ENCODE results near the gene CLCF1. TPM values are rescaled to one million over a fixed set of nuclear protein-coding genes. Genes with fewer than 3 reads are reported as not detected.
A peak's percentile ranks its signal among the peaks of the same experiment; 100 is the strongest.

Gene CLCF1
- total RNA-seq (2014; rRNA removed; shearing (Covaris generic)) = 0.45 TPM in 1 of 2 replicates, not detected in the other
- 0.29 and 0.90 TPM in 2 replicates for polyA plus RNA-seq (2015; cell fraction: cytosol; rRNA removed)
- 0.58 and 1.9 TPM in 2 replicates for polyA plus RNA-seq (2015; cell fraction: nucleus; rRNA removed)

GRCh38 chr11:67372993-67373647, at the start of gene CLCF1:
TSS of gene CLCF1 (minus strand) at chr11:67373598. CDS start at chr11:67373539, 59 bp downstream.
- DNase-seq (ENCODE audit: low read depth, low spot score) = peak; percentile 19
- in situ Hi-C loops (cut with HindIII; ENCODE audit: low pct_unique_long_range_greater_than_20kb, low sequenced_read_pairs) = no loop called here

GRCh38 chr11:67422891-67423290, 49.5 kb upstream of the CLCF1 start:
- no peak for DNase-seq (ENCODE audit: low read depth, low spot score)
- in situ Hi-C loops (cut with HindIII; ENCODE audit: low pct_unique_long_range_greater_than_20kb, low sequenced_read_pairs) = no loop called here

GRCh38 chr11:67421430-67422031, 48.1 kb upstream of the CLCF1 start:
- no peak for DNase-seq (ENCODE audit: low read depth, low spot score)
- in situ Hi-C loops (cut with HindIII; ENCODE audit: low pct_unique_long_range_greater_than_20kb, low sequenced_read_pairs) = no loop called here

GRCh38 chr11:67420646-67421429, 47.4 kb upstream of the CLCF1 start:
- in situ Hi-C loops (cut with HindIII; ENCODE audit: low pct_unique_long_range_greater_than_20kb, low sequenced_read_pairs) = no loop called here
- peak; percentile 88 for DNase-seq (ENCODE audit: low read depth, low spot score)

- in situ Hi-C loops (cut with HindIII; ENCODE audit: low pct_unique_long_range_greater_than_20kb, low sequenced_read_pairs) = no loop called here
- DNase-seq (ENCODE audit: low read depth, low spot score) = no peak
Measured at GRCh38 chr11:67420147-67420645, 46.8 kb upstream of the CLCF1 start.

- no peak for DNase-seq (ENCODE audit: low read depth, low spot score)
- in situ Hi-C loops (cut with HindIII; ENCODE audit: low pct_unique_long_range_greater_than_20kb, low sequenced_read_pairs) = no loop called here
Measured at GRCh38 chr11:67419325-67420049, 46.1 kb upstream of the CLCF1 start.

GRCh38 chr11:67418476-67419281, 45.3 kb upstream of the CLCF1 start:
- no peak for DNase-seq (ENCODE audit: low read depth, low spot score)
- in situ Hi-C loops (cut with HindIII; ENCODE audit: low pct_unique_long_range_greater_than_20kb, low sequenced_read_pairs) = no loop called here

- DNase-seq (ENCODE audit: low read depth, low spot score) = no peak
- in situ Hi-C loops (cut with HindIII; ENCODE audit: low pct_unique_long_range_greater_than_20kb, low sequenced_read_pairs) = no loop called here
Measured at GRCh38 chr11:67417425-67417824, 44.0 kb upstream of the CLCF1 start.

- DNase-seq (ENCODE audit: low read depth, low spot score) = no peak
- in situ Hi-C loops (cut with HindIII; ENCODE audit: low pct_unique_long_range_greater_than_20kb, low sequenced_read_pairs) = no loop called here
Measured at GRCh38 chr11:67416416-67417335, 43.3 kb upstream of the CLCF1 start.

- no peak for DNase-seq (ENCODE audit: low read depth, low spot score)
- in situ Hi-C loops (cut with HindIII; ENCODE audit: low pct_unique_long_range_greater_than_20kb, low sequenced_read_pairs) = no loop called here
Measured at GRCh38 chr11:67415501-67416304, 42.3 kb upstream of the CLCF1 start, which contains the start of gene CARNS1. TSS of gene CARNS1 (plus strand) at chr11:67415678. CDS start at chr11:67416200, 522 bp downstream.

- in situ Hi-C loops (cut with HindIII; ENCODE audit: low pct_unique_long_range_greater_than_20kb, low sequenced_read_pairs) = no loop called here
- DNase-seq (ENCODE audit: low read depth, low spot score) = no peak
Measured at GRCh38 chr11:67413266-67413849, 40.0 kb upstream of the CLCF1 start.

- DNase-seq (ENCODE audit: low read depth, low spot score) = no peak
- in situ Hi-C loops (cut with HindIII; ENCODE audit: low pct_unique_long_range_greater_than_20kb, low sequenced_read_pairs) = no loop called here
Measured at GRCh38 chr11:67412495-67413179, 39.2 kb upstream of the CLCF1 start.

- in situ Hi-C loops (cut with HindIII; ENCODE audit: low pct_unique_long_range_greater_than_20kb, low sequenced_read_pairs) = no loop called here
- no peak for DNase-seq (ENCODE audit: low read depth, low spot score)
Measured at GRCh38 chr11:67411785-67412152, 38.4 kb upstream of the CLCF1 start.

GRCh38 chr11:67410984-67411784, 37.8 kb upstream of the CLCF1 start:
- in situ Hi-C loops (cut with HindIII; ENCODE audit: low pct_unique_long_range_greater_than_20kb, low sequenced_read_pairs) = no loop called here

More at GRCh38 chr11:67410984-67411784, 37.8 kb upstream of the CLCF1 start:
- DNase-seq (ENCODE audit: low read depth, low spot score) = no peak

Data from SK-MEL-5 (cell line).